Gastrocnemius medialis (tissue), 4 donors: ENCODE measurements around the gene SALL4. TPM values are rescaled to one million over a fixed set of nuclear protein-coding genes. Genes with fewer than 3 reads are reported as not detected.
"Not testable (repeated sequence)": the region's sequence is repeated elsewhere in the genome, so short reads cannot be mapped to it uniquely, and the experiment has no call there.

Experiments
- ATAC-seq, 2 donors: fragments of 150-250 bp; one replicate each; pipeline ENCODE4 v1.9.1; 2016
- DNase-seq, 2 donors: peaks; one replicate each; pipeline ENCODE4 v3.0.0-alpha.2; 2019
- H3K27ac ChIP-seq, 4 donors: fragments of 200-600 bp; sonication (generic); 1 replicate in 1 of 4; 2 replicates in 3 of 4; pipeline ENCODE4 v1.5.1; 2016 to 2018; ENCODE audit warnings: mild to moderate bottlenecking in 2 of 4, moderate library complexity in 1 of 4
- H3K27me3 ChIP-seq, 3 donors: fragments of 200-600 bp; sonication (generic) in 2 of 3; 1 replicate in 1 of 3; 2 replicates in 2 of 3; pipeline versions ENCODE4 v1.5.1 to v1.6.0; 2016 to 2019; ENCODE audit warnings: mild to moderate bottlenecking in 1 of 3, moderate library complexity in 1 of 3
- H3K36me3 ChIP-seq, 2 donors: fragments of 200-600 bp; sonication (generic) in 1 of 2; one replicate each; pipeline ENCODE4 v1.5.1; 2017 to 2018
- H3K4me1 ChIP-seq, 2 donors: fragments of 200-600 bp; sonication (generic) in 1 of 2; one replicate each; pipeline ENCODE4 v1.5.1; 2016 to 2017; ENCODE audit warnings: mild to moderate bottlenecking in 2 of 2
- H3K4me3 ChIP-seq, 4 donors: fragments of 200-600 bp; sonication (generic) in 3 of 4; 1 replicate in 1 of 4; 2 replicates in 3 of 4; pipeline ENCODE4 v1.5.1; 2016 to 2019; ENCODE audit warnings: mild to moderate bottlenecking in 2 of 4
- H3K9me3 ChIP-seq, 3 donors: fragments of 200-600 bp; sonication (generic) in 2 of 3; 1 replicate in 1 of 3; 2 replicates in 2 of 3; pipeline ENCODE4 v1.5.1; 2016 to 2019
- POLR2A ChIP-seq, 2 donors: fragments of 450-650 bp; IDR thresholded peaks; one replicate each; pipeline ENCODE4 v1.6.1; 2017; ENCODE audit warnings: antibody characterized with exemption in 2 of 2, mild to moderate bottlenecking in 2 of 2, moderate library complexity in 2 of 2
- in situ Hi-C, 4 donors: fragments of 200-750 bp; cut with MboI; loops; one replicate each; pipeline versions ENCODE4 v1.15.0 to v1.8.0; 2017; ENCODE audit warnings: low sequenced_read_pairs in 4 of 4
- intact Hi-C: fragments of 100-400 bp; cut with DNase I; formaldehyde crosslinking; loops from one replicate; pipeline ENCODE4 v1.15.1; 2023; ENCODE audit warnings: low total_unique reads
- total RNA-seq, 4 donors: library from RNA; depleted of rRNA; stranded (reverse); fragments of >200 nt; gene quantifications; one replicate each; pipeline versions ENCODE4 v1.1.0 to v1.2.3, GENCODE V29; 2016
- TF ChIP-seq, protein P1 (sequence below), 5 experiments: fragments of 450-650 bp in 3 of 5; fragments of 200-600 bp in 2 of 5; sonication (generic) in 2 of 5; IDR thresholded peaks in 4 of 5; conservative IDR thresholded peaks in 1 of 5; 1 replicate in 4 of 5; 2 replicates in 1 of 5; pipeline ENCODE4 v1.5.1; 2016 to 2019; ENCODE audit warnings: antibody characterized with exemption in 5 of 5, mild to moderate bottlenecking in 3 of 5, moderate library complexity in 3 of 5

SALL4 gene
- total RNA-seq, 4 donors from 2014 or later = not detected

DNA sequence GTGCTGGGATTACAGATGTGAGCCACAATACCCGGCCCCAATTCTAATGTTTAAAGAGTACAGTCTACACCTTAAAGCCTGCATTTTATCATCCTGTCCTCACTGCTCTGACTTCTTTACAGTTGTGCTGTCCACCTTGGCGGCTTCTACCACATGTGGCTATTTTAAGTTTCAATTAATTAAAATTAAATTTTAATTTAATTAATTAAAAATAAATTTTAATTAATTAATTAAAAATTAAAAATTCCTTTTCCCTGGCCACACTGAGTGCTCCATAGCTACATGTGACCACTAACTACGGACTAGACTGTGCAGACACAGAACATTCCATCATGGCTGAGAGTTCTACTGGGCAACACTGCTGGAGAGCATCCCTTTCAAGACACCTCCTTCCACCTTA is 61.5 kb downstream of the SALL4 start:
- TF ChIP-seq, protein P1, sequence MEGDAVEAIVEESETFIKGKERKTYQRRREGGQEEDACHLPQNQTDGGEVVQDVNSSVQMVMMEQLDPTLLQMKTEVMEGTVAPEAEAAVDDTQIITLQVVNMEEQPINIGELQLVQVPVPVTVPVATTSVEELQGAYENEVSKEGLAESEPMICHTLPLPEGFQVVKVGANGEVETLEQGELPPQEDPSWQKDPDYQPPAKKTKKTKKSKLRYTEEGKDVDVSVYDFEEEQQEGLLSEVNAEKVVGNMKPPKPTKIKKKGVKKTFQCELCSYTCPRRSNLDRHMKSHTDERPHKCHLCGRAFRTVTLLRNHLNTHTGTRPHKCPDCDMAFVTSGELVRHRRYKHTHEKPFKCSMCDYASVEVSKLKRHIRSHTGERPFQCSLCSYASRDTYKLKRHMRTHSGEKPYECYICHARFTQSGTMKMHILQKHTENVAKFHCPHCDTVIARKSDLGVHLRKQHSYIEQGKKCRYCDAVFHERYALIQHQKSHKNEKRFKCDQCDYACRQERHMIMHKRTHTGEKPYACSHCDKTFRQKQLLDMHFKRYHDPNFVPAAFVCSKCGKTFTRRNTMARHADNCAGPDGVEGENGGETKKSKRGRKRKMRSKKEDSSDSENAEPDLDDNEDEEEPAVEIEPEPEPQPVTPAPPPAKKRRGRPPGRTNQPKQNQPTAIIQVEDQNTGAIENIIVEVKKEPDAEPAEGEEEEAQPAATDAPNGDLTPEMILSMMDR (IDR thresholded peaks at IDR 0.05 in 4 of 5, conservative IDR thresholded peaks at IDR 0.05 in 1 of 5) = no peak
- TF ChIP-seq POLR2A (IDR thresholded peaks at IDR 0.05) = no peak
- H3K9me3 ChIP-seq = no peaks in the 10 kb centered on the region
- in situ Hi-C loops (no loop called here), intact Hi-C loops (no loop called here)
- no peaks in the 10 kb centered on the region for H3K36me3 ChIP-seq
- H3K4me3 ChIP-seq = no peak overlapping the region
- ATAC-seq = no peak
- H3K27me3 ChIP-seq = no peaks in the 10 kb centered on the region
- no peak for DNase-seq
- H3K27ac ChIP-seq = no peak overlapping the region
- peaks cover 0 to 3% of the 10 kb centered on the region in 2 donors for H3K4me1 ChIP-seq

DNA sequence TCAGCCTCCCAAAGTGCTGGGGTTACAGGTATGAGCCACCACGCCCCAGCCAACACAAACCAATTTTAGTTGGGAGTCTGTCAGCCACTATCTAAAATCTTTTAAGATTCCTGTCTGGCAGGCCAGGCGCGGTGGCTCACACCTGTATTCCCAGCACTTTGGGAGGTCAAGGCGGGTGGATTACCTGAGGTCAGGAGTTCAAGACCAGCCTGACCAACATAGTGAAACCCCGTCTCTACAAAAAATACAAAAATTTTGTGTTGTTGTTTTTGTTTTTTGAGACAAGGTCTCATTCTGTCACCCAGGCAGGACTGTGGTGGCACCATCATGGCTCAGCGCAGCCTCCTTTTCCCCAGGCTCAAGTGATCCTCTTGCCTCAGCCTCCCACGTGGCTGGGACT is 62.0 kb downstream of the SALL4 start:
- H3K4me1 ChIP-seq, in situ Hi-C loops, DNase-seq, H3K27ac ChIP-seq, H3K9me3 ChIP-seq, H3K27me3 ChIP-seq, intact Hi-C loops, H3K4me3 ChIP-seq, H3K36me3 ChIP-seq, ATAC-seq: not testable (repeated sequence)

DNA sequence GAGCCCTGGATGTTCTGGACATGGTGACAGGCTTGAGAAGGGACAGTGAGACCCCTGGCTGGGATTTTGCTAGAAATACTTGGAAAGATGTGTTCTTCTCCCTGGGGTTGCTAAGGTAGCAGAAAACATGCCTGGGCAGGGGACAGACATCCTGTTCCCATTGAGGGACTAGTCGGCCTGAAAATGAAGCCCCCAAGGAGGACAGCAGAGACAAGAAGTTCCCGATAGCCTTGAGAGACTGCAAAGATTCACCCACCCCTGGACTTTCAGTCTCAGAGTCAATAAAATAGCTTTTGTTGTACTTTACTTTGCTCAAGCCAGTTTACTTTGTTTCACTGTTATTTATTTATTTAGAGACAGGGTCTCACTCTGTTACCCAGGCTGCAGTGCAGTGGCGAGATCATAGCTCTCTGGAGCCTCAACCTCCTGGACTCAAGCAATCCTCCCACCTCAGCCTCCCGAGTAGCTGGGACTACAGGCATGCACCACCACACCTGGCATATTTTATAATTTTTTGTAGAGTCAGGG is 62.5 kb downstream of the SALL4 start:
- DNase-seq = no peak
- Histone ChIP-seq H3K4me1 (peaks cover 0 to 9% of the 10 kb centered on the region in 2 donors), H3K9me3 (no peaks in the 10 kb centered on the region), H3K4me3 (no peak overlapping the region), H3K27me3 (no peaks in the 10 kb centered on the region), H3K27ac (no peak overlapping the region), H3K36me3 (no peaks in the 10 kb centered on the region)
- ATAC-seq = no peak
- in situ Hi-C loops (no loop called here), intact Hi-C loops (no loop called here)
- TF ChIP-seq POLR2A (IDR thresholded peaks at IDR 0.05) = no peak
- TF ChIP-seq, protein P1 (IDR thresholded peaks at IDR 0.05 in 4 of 5, conservative IDR thresholded peaks at IDR 0.05 in 1 of 5) = no peak

- in situ Hi-C loops = no loop called here
- Histone ChIP-seq H3K27me3 (no peaks in the 10 kb centered on the region), H3K36me3 (no peaks in the 10 kb centered on the region), H3K27ac (no peak overlapping the region), H3K9me3 (no peaks in the 10 kb centered on the region), H3K4me3 (no peak overlapping the region), H3K4me1 (peaks cover 0 to 9% of the 10 kb centered on the region in 2 donors)
- DNase-seq (no peak), ATAC-seq (no peak)
- intact Hi-C loops = no loop called here
- TF ChIP-seq, protein P1 (IDR thresholded peaks at IDR 0.05 in 4 of 5, conservative IDR thresholded peaks at IDR 0.05 in 1 of 5) = no peak
- no peak for TF ChIP-seq POLR2A (IDR thresholded peaks at IDR 0.05)
These were observed 63.4 kb downstream of the SALL4 start for GRCh38 chr20:51738877-51739447.

DNA sequence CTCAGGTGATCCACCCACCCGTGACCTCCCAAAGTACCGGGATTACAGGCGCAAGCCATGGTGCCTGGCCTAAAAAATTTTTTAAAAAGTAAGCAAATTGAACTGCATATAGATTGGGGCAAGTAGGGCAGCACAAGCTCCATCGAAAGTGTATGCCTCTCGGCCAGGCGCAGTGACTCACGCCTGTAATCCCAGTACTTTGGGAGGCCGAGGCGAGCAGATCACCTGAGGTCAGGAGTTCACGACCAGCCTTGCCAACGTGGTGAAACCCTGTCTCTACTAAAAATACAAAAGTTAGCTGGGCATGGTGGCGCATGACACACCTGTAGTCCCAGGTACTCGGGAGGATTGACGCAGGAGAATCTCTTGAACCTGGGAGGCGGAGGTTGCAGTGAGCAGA is 64.1 kb downstream of the SALL4 start:
- H3K4me3 ChIP-seq, H3K27me3 ChIP-seq, H3K9me3 ChIP-seq, H3K36me3 ChIP-seq, ATAC-seq, H3K27ac ChIP-seq, DNase-seq, intact Hi-C loops, in situ Hi-C loops: not testable (repeated sequence)
- H3K4me1 ChIP-seq = peaks cover 0 to 10% of the 10 kb centered on the region in 2 donors

DNA sequence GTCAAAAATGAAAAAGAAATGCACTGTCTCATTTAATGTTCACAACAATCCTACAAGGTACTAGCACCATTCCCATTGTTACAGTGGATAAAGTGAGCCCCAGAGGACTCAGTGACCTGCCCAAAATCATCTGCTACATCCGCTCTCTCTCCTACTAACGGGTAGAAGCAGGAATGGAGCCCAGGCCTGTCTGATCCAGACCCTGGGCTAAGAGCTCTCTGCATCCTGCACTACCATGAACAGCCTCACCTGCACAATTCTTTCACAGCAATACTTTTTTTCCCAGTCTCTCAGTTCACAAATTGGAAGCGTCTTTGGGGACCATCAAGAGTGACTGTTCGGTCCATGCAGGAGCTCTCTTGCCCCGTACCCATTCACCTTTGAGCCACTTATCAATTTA is 65.4 kb downstream of the SALL4 start:
- no peak for DNase-seq
- in situ Hi-C loops = no loop called here

More for the DNA sequence above, 65.4 kb downstream of the SALL4 start:
- no peak for ATAC-seq
- TF ChIP-seq POLR2A (IDR thresholded peaks at IDR 0.05) = no peak
- TF ChIP-seq, protein P1 (IDR thresholded peaks at IDR 0.05 in 4 of 5, conservative IDR thresholded peaks at IDR 0.05 in 1 of 5) = no peak
- intact Hi-C loops = no loop called here
- Histone ChIP-seq H3K36me3 (no peaks in the 10 kb centered on the region), H3K4me3 (no peak overlapping the region), H3K4me1 (peaks cover 8 to 18% of the 10 kb centered on the region in 2 donors), H3K27ac (no peak overlapping the region), H3K27me3 (no peaks in the 10 kb centered on the region), H3K9me3 (no peaks in the 10 kb centered on the region)
